Measurements from ENCODE around the gene PRAMEF33.
"Not testable (repeated sequence)": the region's sequence is repeated elsewhere in the genome, so short reads cannot be mapped to it uniquely, and the experiment has no call there.

The PRAMEF33 gene, protein sequence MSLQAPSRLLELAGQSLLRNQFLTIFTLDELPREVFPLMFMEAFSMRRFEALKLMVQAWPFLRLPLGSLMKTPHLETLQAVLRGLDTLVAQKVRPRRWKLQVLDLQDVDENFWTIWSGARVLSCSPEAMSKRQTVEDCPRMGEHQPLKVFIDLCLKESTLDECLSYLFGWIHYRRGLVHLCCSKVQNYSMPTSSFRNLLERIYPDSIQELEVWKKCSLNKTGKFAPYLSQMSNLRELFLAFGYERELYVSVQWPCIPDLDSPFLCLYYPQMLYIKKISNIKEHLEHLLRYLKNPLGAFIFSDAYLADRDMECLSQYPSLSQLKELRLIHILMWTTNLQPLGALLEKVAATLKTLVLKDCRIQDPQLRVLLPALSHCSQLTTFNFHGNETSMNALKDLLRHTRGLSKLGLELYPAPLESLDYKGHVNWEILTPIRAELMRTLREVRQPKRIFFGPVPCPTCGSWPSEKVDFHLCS

GRCh38 chr1:13303239-13303638 is at the start of gene PRAMEF33:
Gene PRAMEF33, plus strand, starts transcription at chr1:13303539. Its CDS starts 2,416 bp downstream, at chr1:13305955.
- not testable (repeated sequence) for DNase-seq

DNA sequence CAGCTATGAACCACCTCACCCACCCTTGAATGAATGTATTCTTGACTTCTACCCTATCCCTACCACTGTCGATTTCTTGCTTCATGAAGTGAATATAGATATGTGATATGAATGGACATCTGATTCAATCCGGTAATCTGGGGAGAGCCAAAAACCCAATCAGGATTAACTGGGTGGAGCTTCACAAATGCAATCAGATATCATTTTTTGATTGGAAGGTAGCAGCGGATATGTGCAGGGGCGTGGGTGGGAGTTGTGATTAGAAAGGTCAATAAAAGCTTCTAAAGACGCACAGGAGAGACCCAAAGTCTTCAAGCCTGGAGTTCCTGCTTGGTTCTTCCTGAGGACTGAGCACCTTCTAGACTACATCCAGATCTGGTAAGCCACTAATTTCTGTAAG is 49.4 kb upstream of the PRAMEF33 start, which contains the start of gene PRAMEF5:
Gene PRAMEF5, plus strand, starts transcription at position 301 of the 400 bp plus-strand sequence. CDS start 5,071 bp downstream, outside the sequence.
- not testable (repeated sequence) for DNase-seq

DNA sequence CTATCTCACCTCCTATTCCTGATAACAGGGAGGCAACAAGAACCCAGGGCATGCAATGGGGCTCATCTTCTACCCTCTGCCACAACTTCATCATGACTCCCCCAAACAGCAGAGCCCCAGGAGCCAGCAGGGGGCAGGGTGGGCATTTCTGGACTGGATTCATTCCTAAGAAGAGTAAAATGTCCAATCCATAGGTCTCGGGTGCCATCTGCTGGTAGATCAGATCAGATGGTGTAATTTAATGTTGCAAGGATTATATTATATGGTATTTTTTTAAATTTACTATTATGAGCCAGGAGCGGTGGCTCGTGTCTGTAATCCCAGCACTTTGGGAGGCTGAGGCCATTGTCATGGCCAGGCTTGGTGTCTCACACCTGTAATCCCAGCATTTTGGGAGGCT is 38.2 kb upstream of the PRAMEF33 start:
- DNase-seq = not testable (repeated sequence)

DNA sequence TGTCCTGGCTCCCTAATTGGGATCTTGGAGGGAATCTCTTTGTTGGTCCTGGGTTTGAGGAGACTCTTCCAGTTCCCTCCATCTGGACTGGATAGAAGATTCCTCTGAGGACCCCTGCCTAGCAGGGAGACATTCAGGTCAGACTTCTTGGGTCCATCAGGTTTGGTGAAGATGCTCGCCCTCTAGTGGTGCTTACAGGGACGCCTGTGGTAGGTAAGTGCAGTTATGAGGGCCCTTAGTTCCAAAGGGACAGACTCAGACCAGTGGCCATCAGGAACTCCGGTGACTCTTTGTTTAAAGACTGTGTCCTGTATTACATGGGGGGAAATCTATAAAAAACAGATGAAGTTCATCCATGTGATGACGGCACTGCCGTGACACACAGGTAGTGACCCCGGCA is 26.3 kb upstream of the PRAMEF33 start:
- DNase-seq = not testable (repeated sequence)

GRCh38 chr1:13279617-13280016 is 23.7 kb upstream of the PRAMEF33 start:
- DNase-seq = not testable (repeated sequence)

- DNase-seq = not testable (repeated sequence)
Measured at GRCh38 chr1:13285037-13285436, 18.3 kb upstream of the PRAMEF33 start, which contains the start of gene PRAMEF8. Gene PRAMEF8, minus strand, starts transcription at chr1:13285137. Its CDS starts 1,046 bp downstream, at chr1:13284091.

GRCh38 chr1:13289030-13289429 is 14.3 kb upstream of the PRAMEF33 start:
- DNase-seq = not testable (repeated sequence)

GRCh38 chr1:13297216-13297931 is 6.0 kb upstream of the PRAMEF33 start:
- DNase-seq = not testable (repeated sequence)

DNA sequence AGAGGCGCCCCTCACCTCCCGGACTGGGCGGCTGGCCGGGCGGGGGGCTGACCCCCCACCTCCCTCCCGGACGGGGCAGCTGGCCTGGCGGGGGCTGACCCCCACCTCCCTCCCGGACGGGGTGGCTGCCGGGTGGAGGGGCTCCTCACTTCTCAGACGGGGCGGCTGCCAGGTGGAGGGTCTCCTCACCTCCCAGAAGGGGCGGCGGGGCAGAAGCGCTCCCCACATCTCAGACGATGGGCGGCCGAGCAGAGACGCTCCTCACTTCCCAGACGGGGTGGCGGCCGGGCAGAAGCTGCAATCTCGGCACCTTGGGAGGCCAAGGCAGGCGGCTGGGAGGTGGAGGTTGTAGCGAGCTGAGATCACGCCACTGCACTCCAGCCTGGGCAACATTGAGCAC is 4.6 kb upstream of the PRAMEF33 start:
- not testable (repeated sequence) for DNase-seq

GRCh38 chr1:13302197-13302596 is 1.1 kb upstream of the PRAMEF33 start:
- not testable (repeated sequence) for DNase-seq

- DNase-seq = not testable (repeated sequence)
Measured at GRCh38 chr1:13315281-13315680, 11.9 kb downstream of the PRAMEF33 start, which contains the start of gene PRAMEF15. Gene PRAMEF15, plus strand, starts transcription at chr1:13315581. Its CDS starts 2,827 bp downstream, at chr1:13318408.

DNA sequence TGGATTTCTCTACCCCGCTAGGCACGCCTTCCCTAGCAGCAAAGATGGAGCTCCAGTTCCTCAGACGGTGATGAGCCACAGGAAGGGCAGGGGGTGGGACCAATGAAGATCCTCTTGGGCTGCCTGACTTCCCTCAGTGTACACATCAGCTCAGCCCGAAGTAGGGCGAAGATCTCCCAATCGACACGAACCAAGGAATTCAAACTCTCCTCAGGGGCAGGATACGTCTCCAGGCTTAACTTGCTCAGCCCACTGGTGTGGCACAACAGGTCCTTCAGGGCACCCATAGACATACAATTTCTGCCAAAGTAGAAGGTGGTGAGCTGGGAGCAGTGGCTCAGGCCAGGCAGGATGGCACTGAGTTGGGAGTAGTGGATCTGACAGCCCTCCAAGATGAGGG is 39.2 kb downstream of the PRAMEF33 start:
- not testable (repeated sequence) for DNase-seq

DNA sequence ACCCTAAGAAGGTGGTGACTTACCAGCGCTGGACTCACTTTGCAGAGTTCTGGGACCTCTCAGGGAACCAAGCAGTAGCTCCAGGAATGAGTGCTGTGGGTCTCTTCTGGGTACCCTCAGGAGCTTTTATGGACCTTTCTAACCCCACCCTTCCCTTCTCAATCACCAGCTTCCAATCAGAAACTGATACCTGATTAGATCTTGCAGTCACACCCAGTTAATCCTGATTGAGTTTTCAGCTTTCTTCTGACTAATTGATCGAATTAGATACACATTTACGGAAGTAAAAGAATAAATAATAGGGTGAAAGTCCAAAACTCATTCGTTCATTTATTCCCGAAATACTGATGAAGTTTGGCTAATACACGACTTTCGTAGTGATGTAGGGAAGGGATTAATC is 43.7 kb downstream of the PRAMEF33 start, which contains the start of gene PRAMEF14:
Gene PRAMEF14, minus strand, starts transcription at position 101 of the 400 bp plus-strand sequence. CDS start 1,820 bp downstream, outside the sequence.
- DNase-seq = not testable (repeated sequence)

GRCh38 chr1:13353476-13353875 is 50.1 kb downstream of the PRAMEF33 start:
- DNase-seq = peak in 1 of 2 experiments; percentile 11

DNA sequence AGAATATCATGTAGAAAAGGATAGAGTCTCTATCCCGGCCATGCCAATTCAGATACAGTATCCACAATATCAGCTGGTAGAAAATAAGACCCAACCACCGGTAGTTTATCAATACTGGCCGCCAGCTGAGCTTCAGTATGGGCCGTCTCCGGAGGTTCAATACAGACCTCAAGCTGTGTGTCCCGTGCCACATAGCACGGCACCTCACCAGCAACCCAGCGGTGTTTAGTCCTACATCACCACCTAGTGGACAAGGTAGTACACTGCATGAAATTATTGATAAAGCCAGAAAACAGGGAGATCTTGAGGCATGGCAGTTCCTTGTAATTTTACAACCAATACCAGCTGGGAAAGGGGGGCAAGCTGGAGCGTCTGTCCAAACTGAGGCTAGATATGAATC is 51.1 kb downstream of the PRAMEF33 start:
- DNase-seq = not testable (repeated sequence)

DNA sequence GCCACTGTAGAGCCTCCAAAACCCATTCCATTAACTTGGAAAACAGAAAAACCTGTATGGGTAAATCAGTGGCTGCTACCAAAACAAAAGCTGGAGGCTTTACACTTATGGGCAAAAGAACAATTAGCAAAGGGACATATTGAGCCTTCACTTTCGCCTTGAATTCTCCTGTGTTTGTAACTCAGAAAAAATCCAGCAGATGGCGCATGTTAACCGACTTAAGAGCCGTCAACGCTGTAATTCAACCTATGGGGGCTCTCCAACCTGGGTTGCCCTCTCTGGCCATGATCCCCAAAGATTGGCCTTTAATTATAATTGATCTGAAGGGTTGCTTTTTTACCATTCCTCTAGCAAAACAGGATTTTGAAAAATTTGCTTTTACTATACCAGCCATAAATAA is 53.4 kb downstream of the PRAMEF33 start:
- DNase-seq = peak; percentile 9 to 22

Data from activated CD4-positive, alpha-beta T cell treated with anti-CD3 and anti-CD28 coated beads, Interleukin-2, amount 50 U/mL, for 48 hours (primary cell).